ENCODE measurements around the gene DLD. TPM values are rescaled to one million over a fixed set of nuclear protein-coding genes. Genes with fewer than 3 reads are reported as not detected.

DLD gene
- total and polyA plus RNA-seq, 2 of the 8 experiments (the other 6 are each of a cell fraction or from before 2014, with no cell fraction given) = 63.7 to 88.5 TPM

- H3K9me3 ChIP-seq (ENCODE audit: insufficient read depth in 2 of 2, low read depth in 1 of 2, low read length in 1 of 2) = no peaks in the 10 kb centered on the region
- ChIA-PET POLR2A (ENCODE audit: partially characterized antibody) (interaction anchor here (1.0 kb wide), 2 partner anchors 10 to 15 kb away, joined by 4 read pairs; no protein-coding TSS in a partner anchor), CTCF (ENCODE audit: partially characterized antibody) (interaction anchor here (0.9 kb wide), 1 partner anchor 26 kb away, joined by 4 read pairs; no protein-coding TSS in a partner anchor)
- no peak overlapping the region for H3K4ac ChIP-seq (replicated peaks; ENCODE audit: insufficient read length, low read depth, low read length)
- no peak overlapping the region for H2BK12ac ChIP-seq (ENCODE audit: low read depth, low read length)
- no peak overlapping the region for H3K56ac ChIP-seq (replicated peaks; ENCODE audit: insufficient read length, low read depth, low read length)
- no peak overlapping the region for H3K23ac ChIP-seq (ENCODE audit: insufficient read length)
- no peak overlapping the region for H3K4me2 ChIP-seq (ENCODE audit: insufficient read depth in 1 of 2, low read depth in 2 of 2, low read length in 2 of 2)
- H2BK20ac ChIP-seq (ENCODE audit: low read length) = no peak overlapping the region
- no peaks in the 10 kb centered on the region for H3K79me1 ChIP-seq (ENCODE audit: low read depth, low read length)
- H2BK5ac ChIP-seq (ENCODE audit: low read depth, low read length) = no peak overlapping the region
- H3K9ac ChIP-seq (replicated peaks in 1 of 4; ENCODE audit: extremely low read depth in 1 of 4, low read depth in 3 of 4, low read length in 3 of 4) = no peak overlapping the region
- no peak overlapping the region for H2BK120ac ChIP-seq (replicated peaks; ENCODE audit: low read depth, low read length)
- no peaks in the 10 kb centered on the region for H3K27me3 ChIP-seq (replicated peaks in 1 of 4; ENCODE audit: control insufficient read depth in 3 of 4, extremely low read depth in 1 of 4, insufficient read depth in 3 of 4, low read length in 3 of 4)
- H3K14ac ChIP-seq (ENCODE audit: insufficient read length) = no peak overlapping the region
- no peak overlapping the region for H4K91ac ChIP-seq (replicated peaks; ENCODE audit: insufficient read length, low read length)
- DNase-seq (ENCODE audit: low read depth in 1 of 2, low spot score in 2 of 2) (no peak), FAIRE-seq (no peak)
- H3K4me3 ChIP-seq (ENCODE audit: extremely low read depth in 1 of 4, insufficient read depth in 2 of 4, low read depth in 3 of 4, low read length in 4 of 4) = no peak overlapping the region
- H3K27ac ChIP-seq (ENCODE audit: low read depth, low read length) = no peak overlapping the region
- H4K5ac ChIP-seq (ENCODE audit: insufficient read length, low read depth, low read length) = no peak overlapping the region
- no peak overlapping the region for H2AFZ ChIP-seq (ENCODE audit: low read length)
- peaks cover 0 to 2% of the 10 kb centered on the region in 2 experiments for H4K20me1 ChIP-seq (replicated peaks in 1 of 2; ENCODE audit: control insufficient read depth in 1 of 2, insufficient read depth in 2 of 2, low read length in 2 of 2)
- H3K36me3 ChIP-seq (ENCODE audit: control insufficient read depth in 2 of 4, insufficient read depth in 4 of 4, low read length in 3 of 4) = peaks cover 0 to 32% (median 5%) of the 10 kb centered on the region in 4 experiments; a peak in 4 of 8 replicates
- WGBS, 2 experiments (ENCODE audit: extremely low coverage in 1 of 2, insufficient coverage in 1 of 2, insufficient read length in 1 of 2, insufficient replicate concordance in 2 of 2, low coverage in 1 of 2, low lambda C conversion rate in 2 of 2, missing lambda C conversion rate in 1 of 2) = 79% methylated on average over 1 of the region's 1 CpG; no CpG with 5 or more reads in 1 of the 2 experiments
- no peak overlapping the region for H3K18ac ChIP-seq (ENCODE audit: extremely low read depth, low read length)
- H2AK5ac ChIP-seq (ENCODE audit: low read depth, low read length) = no peak overlapping the region
- H4K8ac ChIP-seq (ENCODE audit: extremely low read depth, insufficient read depth, low read length) = no peak overlapping the region
- H3K23me2 ChIP-seq (ENCODE audit: low read depth, low read length) = no peaks in the 10 kb centered on the region
- H2BK15ac ChIP-seq (ENCODE audit: low read length) = no peak overlapping the region
- H3K4me1 ChIP-seq (replicated peaks in 1 of 4; ENCODE audit: control insufficient read depth in 3 of 4, insufficient read depth in 4 of 4, low read length in 3 of 4) = peaks cover under 1 to 29% (median 13%) of the 10 kb centered on the region in 4 experiments; a peak in 5 of 7 replicates
- no peaks in the 10 kb centered on the region for H3K79me2 ChIP-seq (ENCODE audit: control insufficient read depth in 1 of 2, insufficient read depth in 2 of 2, low read length in 2 of 2)
- TF ChIP-seq RAD21 (IDR thresholded peaks at IDR 0.05 in 1 of 2, conservative IDR thresholded peaks at IDR 0.05 in 1 of 2; ENCODE audit: low read depth in 2 of 2, low read length in 2 of 2) = no peak
Observed at GRCh38 chr7:107937531-107937930, 46.5 kb downstream of the DLD start.

Measured in H1 (cell line).